GM23338 (cell line): ENCODE measurements around the gene EPPIN.

Source experiments
- CREB1 ChIP-seq: fragments of 250-450 bp; sonication (Bioruptor Pico); IDR thresholded peaks from 2 replicates; pipeline ENCODE4 v1.5.0; 2020; ENCODE audit warnings: low read depth, mild to moderate bottlenecking, moderate library complexity
- CTCF ChIP-seq, 2 experiments: fragments of 200-600 bp in 1 of 2; sonication (generic) in 1 of 2; conservative IDR thresholded peaks; 2 replicates each; pipeline versions ENCODE4 v1.5.1 to v1.6.1; 2016 to 2017; ENCODE audit warnings: antibody characterized with exemption in 2 of 2, low read depth in 2 of 2, mild to moderate bottlenecking in 2 of 2, moderate library complexity in 1 of 2
- EZH2 ChIP-seq: fragments of 200-600 bp; sonication (generic); IDR thresholded peaks from one replicate; pipeline ENCODE4 v1.8.0; 2017; ENCODE audit warnings: antibody characterized with exemption, mild to moderate bottlenecking, low read depth; ENCODE audit not compliant: unreplicated experiment
- POLR2AphosphoS5 ChIP-seq: IDR thresholded peaks from 2 replicates; pipeline ENCODE4 v1.6.1; 2016; ENCODE audit warnings: antibody characterized with exemption, low read depth
- REST ChIP-seq: IDR thresholded peaks from one replicate; pipeline ENCODE4 v1.6.1; 2018; ENCODE audit warnings: antibody characterized with exemption; ENCODE audit not compliant: unreplicated experiment

- TF ChIP-seq EZH2 (no peak), REST (no peak), POLR2AphosphoS5 (no peak), CREB1 (no peak), CTCF (conservative IDR thresholded peaks at IDR 0.05; ENCODE audit: low read depth in 2 of 2) (no peak)
These were observed 28.9 kb downstream of the EPPIN start for GRCh38 chr20:45518282-45518681.
